ENCODE results near the gene NABP2. TPM values are rescaled to one million over a fixed set of nuclear protein-coding genes. Genes with fewer than 3 reads are reported as not detected.

The NABP2 gene
- total and polyA plus RNA-seq, 10 of the 15 experiments (the other 5 are each of a cell fraction or from before 2014, with no cell fraction given): 20.7 to 97.9 (median 60.9) TPM

DNA sequence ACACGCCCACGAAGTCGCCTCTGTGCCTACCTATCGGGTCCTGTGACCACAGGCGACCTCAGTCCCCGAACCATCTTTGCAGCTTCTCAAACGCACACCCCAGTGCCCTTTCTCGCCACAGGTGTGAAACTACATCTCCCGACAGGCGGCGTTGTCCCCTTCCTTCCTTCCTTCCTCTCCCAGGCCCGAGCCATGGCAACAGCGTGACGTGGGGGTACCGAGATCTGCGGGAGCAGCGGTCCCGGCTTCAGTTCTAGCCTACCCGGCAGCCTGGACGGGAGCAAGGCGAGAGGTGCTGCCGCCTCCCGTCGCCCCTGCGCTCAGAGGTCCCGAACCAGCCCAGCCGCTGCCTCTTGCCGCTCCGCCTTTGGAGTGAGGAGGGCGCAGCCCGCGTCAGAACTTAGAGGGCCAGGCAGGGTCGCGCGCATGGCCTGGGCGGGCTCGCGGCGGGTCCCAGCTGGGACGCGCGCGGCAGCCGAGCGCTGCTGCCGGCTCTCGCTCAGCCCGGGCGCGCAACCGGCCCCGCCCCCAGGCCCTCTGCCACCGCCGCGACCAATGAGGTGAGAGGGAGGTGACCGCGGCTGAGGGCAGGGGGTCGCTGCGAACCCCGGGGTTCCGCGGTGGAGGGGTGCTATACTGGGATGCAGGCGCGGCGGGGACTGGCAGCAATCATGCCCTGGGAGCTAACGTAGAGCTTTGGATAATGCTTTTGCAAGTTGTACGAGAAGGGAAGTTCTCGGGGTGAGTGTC is 42.7 kb downstream of the NABP2 start, which contains the start of gene COQ10A (continued):
- TF ChIP-seq, protein P1, sequence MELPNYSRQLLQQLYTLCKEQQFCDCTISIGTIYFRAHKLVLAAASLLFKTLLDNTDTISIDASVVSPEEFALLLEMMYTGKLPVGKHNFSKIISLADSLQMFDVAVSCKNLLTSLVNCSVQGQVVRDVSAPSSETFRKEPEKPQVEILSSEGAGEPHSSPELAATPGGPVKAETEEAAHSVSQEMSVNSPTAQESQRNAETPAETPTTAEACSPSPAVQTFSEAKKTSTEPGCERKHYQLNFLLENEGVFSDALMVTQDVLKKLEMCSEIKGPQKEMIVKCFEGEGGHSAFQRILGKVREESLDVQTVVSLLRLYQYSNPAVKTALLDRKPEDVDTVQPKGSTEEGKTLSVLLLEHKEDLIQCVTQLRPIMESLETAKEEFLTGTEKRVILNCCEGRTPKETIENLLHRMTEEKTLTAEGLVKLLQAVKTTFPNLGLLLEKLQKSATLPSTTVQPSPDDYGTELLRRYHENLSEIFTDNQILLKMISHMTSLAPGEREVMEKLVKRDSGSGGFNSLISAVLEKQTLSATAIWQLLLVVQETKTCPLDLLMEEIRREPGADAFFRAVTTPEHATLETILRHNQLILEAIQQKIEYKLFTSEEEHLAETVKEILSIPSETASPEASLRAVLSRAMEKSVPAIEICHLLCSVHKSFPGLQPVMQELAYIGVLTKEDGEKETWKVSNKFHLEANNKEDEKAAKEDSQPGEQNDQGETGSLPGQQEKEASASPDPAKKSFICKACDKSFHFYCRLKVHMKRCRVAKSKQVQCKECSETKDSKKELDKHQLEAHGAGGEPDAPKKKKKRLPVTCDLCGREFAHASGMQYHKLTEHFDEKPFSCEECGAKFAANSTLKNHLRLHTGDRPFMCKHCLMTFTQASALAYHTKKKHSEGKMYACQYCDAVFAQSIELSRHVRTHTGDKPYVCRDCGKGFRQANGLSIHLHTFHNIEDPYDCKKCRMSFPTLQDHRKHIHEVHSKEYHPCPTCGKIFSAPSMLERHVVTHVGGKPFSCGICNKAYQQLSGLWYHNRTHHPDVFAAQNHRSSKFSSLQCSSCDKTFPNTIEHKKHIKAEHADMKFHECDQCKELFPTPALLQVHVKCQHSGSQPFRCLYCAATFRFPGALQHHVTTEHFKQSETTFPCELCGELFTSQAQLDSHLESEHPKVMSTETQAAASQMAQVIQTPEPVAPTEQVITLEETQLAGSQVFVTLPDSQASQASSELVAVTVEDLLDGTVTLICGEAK (IDR thresholded peaks at IDR 0.05; ENCODE audit: borderline replicate concordance): peak; percentile 82
- no peak for TF ChIP-seq ZNF274 (IDR thresholded peaks at IDR 0.05; ENCODE audit: insufficient read depth, insufficient read length)
- no peak for TF ChIP-seq TCF12 (IDR thresholded peaks at IDR 0.05; ENCODE audit: low read depth, low read length)
- TF ChIP-seq RCOR1 (conservative IDR thresholded peaks at IDR 0.05; ENCODE audit: low read depth, low read length): no peak
- TF ChIP-seq, protein P2, sequence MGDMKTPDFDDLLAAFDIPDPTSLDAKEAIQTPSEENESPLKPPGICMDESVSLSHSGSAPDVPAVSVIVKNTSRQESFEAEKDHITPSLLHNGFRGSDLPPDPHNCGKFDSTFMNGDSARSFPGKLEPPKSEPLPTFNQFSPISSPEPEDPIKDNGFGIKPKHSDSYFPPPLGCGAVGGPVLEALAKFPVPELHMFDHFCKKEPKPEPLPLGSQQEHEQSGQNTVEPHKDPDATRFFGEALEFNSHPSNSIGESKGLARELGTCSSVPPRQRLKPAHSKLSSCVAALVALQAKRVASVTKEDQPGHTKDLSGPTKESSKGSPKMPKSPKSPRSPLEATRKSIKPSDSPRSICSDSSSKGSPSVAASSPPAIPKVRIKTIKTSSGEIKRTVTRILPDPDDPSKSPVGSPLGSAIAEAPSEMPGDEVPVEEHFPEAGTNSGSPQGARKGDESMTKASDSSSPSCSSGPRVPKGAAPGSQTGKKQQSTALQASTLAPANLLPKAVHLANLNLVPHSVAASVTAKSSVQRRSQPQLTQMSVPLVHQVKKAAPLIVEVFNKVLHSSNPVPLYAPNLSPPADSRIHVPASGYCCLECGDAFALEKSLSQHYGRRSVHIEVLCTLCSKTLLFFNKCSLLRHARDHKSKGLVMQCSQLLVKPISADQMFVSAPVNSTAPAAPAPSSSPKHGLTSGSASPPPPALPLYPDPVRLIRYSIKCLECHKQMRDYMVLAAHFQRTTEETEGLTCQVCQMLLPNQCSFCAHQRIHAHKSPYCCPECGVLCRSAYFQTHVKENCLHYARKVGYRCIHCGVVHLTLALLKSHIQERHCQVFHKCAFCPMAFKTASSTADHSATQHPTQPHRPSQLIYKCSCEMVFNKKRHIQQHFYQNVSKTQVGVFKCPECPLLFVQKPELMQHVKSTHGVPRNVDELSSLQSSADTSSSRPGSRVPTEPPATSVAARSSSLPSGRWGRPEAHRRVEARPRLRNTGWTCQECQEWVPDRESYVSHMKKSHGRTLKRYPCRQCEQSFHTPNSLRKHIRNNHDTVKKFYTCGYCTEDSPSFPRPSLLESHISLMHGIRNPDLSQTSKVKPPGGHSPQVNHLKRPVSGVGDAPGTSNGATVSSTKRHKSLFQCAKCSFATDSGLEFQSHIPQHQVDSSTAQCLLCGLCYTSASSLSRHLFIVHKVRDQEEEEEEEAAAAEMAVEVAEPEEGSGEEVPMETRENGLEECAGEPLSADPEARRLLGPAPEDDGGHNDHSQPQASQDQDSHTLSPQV (IDR thresholded peaks at IDR 0.05): no peak
- TF ChIP-seq, protein P3, sequence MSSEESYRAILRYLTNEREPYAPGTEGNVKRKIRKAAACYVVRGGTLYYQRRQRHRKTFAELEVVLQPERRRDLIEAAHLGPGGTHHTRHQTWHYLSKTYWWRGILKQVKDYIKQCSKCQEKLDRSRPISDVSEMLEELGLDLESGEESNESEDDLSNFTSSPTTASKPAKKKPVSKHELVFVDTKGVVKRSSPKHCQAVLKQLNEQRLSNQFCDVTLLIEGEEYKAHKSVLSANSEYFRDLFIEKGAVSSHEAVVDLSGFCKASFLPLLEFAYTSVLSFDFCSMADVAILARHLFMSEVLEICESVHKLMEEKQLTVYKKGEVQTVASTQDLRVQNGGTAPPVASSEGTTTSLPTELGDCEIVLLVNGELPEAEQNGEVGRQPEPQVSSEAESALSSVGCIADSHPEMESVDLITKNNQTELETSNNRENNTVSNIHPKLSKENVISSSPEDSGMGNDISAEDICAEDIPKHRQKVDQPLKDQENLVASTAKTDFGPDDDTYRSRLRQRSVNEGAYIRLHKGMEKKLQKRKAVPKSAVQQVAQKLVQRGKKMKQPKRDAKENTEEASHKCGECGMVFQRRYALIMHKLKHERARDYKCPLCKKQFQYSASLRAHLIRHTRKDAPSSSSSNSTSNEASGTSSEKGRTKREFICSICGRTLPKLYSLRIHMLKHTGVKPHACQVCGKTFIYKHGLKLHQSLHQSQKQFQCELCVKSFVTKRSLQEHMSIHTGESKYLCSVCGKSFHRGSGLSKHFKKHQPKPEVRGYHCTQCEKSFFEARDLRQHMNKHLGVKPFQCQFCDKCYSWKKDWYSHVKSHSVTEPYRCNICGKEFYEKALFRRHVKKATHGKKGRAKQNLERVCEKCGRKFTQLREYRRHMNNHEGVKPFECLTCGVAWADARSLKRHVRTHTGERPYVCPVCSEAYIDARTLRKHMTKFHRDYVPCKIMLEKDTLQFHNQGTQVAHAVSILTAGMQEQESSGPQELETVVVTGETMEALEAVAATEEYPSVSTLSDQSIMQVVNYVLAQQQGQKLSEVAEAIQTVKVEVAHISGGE (CRISPR knock-in tag; IDR thresholded peaks at IDR 0.05): no peak
- peak; percentile 7; the same call in 1 of the 2 replicates for TF ChIP-seq SMC3 (IDR thresholded peaks at IDR 0.05; ENCODE audit: borderline replicate concordance, low read length)
- TF ChIP-seq YY1 (IDR thresholded peaks at IDR 0.05; ENCODE audit: low read depth, low read length): no peak
- peak; percentile 75; the same call in 1 of the 2 replicates for TF ChIP-seq TAF1 (IDR thresholded peaks at IDR 0.05; ENCODE audit: borderline replicate concordance, low read depth, low read length)
- TF ChIP-seq ZBED1 (IDR thresholded peaks at IDR 0.05; ENCODE audit: borderline replicate concordance): no peak
- TF ChIP-seq NFYB (IDR thresholded peaks at IDR 0.05; ENCODE audit: insufficient read depth, low read depth, low read length): peak; percentile 78
- no peak for TF ChIP-seq SUZ12 (IDR thresholded peaks at IDR 0.05; ENCODE audit: unreplicated experiment)
- TF ChIP-seq PML (IDR thresholded peaks at IDR 0.05; ENCODE audit: low read length): no peak
- TF ChIP-seq, protein P4, sequence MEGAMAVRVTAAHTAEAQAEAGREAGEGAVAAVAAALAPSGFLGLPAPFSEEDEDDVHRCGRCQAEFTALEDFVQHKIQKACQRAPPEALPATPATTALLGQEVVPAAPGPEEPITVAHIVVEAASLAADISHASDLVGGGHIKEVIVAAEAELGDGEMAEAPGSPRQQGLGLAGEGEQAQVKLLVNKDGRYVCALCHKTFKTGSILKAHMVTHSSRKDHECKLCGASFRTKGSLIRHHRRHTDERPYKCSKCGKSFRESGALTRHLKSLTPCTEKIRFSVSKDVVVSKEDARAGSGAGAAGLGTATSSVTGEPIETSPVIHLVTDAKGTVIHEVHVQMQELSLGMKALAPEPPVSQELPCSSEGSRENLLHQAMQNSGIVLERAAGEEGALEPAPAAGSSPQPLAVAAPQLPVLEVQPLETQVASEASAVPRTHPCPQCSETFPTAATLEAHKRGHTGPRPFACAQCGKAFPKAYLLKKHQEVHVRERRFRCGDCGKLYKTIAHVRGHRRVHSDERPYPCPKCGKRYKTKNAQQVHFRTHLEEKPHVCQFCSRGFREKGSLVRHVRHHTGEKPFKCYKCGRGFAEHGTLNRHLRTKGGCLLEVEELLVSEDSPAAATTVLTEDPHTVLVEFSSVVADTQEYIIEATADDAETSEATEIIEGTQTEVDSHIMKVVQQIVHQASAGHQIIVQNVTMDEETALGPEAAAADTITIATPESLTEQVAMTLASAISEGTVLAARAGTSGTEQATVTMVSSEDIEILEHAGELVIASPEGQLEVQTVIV (IDR thresholded peaks at IDR 0.05; ENCODE audit: borderline replicate concordance, partially characterized antibody): no peak
- TF ChIP-seq MXI1 (IDR thresholded peaks at IDR 0.05; ENCODE audit: low read depth, low read length): peak; percentile 83

Data from GM12878 (cell line).